GM18861 (cell line): ENCODE data around the gene CASP2.
"Not testable (repeated sequence)": the region's sequence is repeated elsewhere in the genome, so short reads cannot be mapped to it uniquely, and the experiment has no call there.

Source experiments
- ATAC-seq: cut with Tn5 transposase; IDR thresholded peaks from one replicate; pipeline ENCODE4 v1.9.1; 2021; ENCODE audit not compliant: unreplicated experiment

Gene CASP2

DNA sequence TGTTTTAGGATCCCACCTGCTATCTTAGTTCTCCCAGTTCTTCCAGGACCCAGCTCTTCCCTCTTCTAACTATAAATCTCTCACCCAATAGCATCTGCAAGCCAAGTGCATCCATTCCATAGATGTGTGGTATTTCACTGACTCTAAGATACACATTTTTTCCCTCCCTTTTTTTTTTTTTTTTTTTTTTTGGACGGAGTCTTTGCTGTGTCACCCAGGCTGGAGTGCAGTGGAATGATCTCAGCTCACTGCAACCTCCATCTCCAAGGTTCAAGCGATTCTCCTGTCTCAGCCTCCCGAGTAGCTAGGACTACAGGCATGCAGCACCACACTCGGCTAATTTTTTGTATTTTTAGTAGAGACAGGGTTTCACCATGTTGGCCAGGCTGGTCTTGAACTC, 1.7 kb downstream of the CASP2 start:
- not testable (repeated sequence) for ATAC-seq

DNA sequence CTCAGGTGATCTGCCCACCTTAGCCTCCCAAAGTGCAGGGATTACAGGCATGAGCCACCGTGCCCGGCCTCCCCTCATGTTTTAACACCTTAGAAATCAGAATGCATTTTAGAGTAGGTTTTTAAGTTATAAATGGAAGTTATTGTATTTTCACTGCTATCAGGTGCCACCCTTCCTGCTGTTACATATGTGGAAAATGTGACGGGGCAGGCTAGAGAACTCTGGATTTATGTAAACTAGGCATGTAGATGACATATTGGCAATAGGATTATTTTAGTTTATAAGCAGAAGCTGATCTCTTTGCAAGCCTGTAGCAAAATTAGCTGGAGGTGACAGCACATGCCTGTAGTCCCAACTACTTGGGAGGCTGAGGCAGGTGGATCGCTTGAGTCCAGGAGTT, 2.1 kb downstream of the CASP2 start:
- no peak for ATAC-seq

DNA sequence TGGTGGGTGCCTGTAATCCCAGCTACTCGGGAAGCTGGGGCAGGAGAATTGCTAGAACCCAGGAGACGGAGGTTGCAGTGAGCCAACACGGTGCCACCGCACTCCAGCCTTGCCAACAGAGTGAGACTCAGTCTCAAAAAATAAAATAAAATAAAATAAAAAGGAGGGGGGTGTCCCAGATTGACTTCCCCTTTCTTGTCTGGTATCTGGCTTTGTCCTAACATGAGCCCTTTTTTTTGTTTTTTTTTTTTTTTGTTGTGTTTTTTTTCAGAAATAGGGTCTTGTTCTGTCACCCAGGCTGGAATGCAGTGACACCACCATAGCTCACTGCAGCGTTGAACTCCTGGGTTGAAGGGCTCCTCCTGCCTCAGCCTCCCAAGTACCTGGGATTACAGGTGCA, 4.7 kb downstream of the CASP2 start:
- no peak for ATAC-seq

DNA sequence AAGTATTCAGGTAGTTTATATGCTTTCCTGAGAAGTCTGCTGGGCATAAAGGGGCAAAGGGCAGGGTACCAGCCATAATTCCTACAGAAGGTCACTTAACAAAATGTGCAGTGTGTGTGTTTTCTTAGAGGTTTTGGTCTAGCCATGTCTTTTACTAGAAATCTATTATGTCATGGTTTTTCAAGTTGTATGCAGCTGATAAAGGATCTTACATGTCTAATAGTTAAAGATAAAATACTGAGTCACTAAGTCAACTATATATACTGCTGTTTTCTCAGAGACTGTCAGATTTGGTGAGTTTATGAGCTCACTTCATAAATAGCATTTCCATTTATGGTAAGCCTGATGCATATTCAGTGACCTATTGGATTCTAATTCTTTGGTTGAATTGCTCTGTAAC, 7.7 kb downstream of the CASP2 start:
- ATAC-seq: no peak

DNA sequence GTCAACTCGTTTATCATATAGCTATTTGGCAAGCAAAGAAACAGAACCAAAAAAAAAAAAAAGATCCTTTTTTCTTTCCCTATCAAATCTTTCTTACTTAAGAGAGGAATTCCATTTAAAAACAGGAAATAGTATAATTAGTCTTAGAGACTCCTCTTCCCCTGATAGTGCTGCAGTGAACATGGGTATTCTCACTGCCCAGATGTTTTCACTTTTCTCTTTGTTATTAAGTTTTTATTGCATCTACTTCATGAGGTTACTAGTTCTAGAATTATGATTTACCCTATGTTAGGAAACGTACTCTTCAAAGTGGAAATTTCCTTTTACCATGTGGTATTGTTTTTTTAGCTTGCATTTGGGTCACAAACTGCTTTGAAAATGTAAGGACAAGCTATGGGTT, 8.5 kb downstream of the CASP2 start:
- ATAC-seq: no peak

DNA sequence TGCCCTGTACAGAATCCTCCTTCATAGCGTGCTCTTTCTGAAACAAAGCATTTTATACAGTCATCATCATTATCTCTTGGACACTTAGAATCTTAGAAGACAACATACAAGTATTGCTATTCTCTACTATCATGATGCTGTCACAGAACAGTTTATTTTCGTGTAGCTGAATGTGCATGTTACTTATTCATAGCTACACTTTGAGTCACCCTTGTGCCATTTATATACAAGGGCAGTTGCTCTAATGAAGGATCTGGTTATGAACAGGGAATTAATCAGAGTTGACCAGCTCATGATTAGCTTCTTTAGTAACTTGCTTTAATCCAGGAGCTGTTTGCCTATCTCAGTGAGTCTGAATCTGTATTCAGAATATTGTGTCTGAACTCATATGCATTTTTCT, 11.2 kb downstream of the CASP2 start:
- ATAC-seq: no peak

DNA sequence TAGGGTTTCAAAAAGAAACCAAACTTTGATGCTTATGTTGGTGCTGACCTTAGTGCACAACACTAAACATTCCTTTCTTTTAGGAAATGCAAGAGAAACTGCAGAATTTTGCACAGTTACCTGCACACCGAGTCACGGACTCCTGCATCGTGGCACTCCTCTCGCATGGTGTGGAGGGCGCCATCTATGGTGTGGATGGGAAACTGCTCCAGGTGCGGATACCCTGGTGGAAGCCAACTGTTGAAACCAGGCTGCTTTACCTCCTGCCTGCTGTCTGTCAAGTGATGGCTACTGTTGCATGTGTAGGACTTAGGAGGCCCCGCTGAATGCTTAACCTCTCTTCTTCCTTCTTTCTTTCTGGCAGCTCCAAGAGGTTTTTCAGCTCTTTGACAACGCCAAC, 11.7 kb downstream of the CASP2 start:
- no peak for ATAC-seq

DNA sequence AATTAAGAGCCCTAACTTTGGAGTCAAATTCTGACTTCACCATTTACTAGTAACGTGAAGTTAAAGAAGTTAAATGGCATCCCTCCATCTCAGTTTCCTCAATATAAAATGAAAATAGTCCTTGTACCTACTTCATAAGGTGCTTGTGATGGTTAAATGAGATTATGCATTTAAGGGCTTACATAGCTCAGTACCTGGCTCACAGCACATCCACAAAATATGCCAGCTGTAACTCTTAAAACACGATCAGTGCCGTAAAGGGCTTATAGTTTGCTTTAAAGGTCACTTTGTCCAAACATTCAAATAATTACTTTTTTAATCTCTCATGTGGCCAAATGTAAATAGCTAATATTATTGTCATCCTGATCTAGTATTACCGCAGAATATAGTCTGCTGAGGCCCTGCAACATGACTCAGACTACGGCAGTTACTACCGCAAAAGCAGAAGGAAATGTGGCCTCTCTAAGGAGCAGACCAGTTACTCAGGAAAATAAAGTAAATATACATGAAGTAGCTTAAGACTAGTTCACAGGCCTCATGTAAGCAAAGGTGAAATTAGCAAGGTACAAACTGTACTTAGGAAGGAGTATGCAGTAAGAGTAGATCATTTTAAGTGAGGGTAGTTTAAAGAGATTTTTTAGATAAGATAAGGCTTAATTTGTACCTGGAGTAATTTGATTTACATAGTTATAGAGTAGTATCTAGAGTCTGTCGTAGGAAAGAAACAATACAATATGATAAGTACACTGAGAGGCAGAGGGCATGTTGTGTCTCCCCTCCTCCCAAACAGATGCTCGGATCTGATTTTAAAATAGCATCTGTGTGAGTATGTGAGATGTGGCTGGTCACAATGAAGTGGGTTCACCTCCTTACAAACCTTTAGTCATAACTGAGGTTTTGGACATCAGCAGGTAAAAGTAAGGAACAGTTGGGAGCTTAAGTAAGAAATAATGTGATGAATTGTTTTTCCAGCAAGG, 13.1 kb downstream of the CASP2 start:
- ATAC-seq: no peak

DNA sequence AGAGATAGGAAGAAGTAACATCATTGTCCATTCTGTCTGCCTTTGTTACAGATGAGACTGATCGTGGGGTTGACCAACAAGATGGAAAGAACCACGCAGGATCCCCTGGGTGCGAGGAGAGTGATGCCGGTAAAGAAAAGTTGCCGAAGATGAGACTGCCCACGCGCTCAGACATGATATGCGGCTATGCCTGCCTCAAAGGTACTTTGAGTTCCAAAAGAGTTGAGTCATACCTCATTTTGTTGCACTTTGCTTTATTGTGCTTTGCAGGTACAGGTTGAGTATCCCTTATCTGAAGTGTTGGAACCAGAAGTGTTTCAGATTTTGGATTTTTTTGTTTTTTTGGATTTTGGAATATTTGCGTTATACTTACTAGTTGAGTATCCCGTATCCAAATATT, 15.6 kb downstream of the CASP2 start:
- ATAC-seq: no peak

DNA sequence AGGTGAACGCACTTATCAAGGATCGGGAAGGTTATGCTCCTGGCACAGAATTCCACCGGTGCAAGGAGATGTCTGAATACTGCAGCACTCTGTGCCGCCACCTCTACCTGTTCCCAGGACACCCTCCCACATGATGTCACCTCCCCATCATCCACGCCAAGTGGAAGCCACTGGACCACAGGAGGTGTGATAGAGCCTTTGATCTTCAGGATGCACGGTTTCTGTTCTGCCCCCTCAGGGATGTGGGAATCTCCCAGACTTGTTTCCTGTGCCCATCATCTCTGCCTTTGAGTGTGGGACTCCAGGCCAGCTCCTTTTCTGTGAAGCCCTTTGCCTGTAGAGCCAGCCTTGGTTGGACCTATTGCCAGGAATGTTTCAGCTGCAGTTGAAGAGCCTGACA, 16.8 kb downstream of the CASP2 start:
- ATAC-seq: no peak

DNA sequence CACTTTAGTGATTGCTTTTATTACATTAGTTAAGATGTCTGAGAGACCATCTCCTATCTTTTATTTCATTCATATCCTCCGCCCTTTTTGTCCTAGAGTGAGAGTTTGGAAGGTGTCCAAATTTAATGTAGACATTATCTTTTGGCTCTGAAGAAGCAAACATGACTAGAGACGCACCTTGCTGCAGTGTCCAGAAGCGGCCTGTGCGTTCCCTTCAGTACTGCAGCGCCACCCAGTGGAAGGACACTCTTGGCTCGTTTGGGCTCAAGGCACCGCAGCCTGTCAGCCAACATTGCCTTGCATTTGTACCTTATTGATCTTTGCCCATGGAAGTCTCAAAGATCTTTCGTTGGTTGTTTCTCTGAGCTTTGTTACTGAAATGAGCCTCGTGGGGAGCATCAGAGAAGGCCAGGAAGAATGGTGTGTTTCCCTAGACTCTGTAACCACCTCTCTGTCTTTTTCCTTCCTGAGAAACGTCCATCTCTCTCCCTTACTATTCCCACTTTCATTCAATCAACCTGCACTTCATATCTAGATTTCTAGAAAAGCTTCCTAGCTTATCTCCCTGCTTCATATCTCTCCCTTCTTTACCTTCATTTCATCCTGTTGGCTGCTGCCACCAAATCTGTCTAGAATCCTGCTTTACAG, 17.4 kb downstream of the CASP2 start:
- ATAC-seq: no peak

DNA sequence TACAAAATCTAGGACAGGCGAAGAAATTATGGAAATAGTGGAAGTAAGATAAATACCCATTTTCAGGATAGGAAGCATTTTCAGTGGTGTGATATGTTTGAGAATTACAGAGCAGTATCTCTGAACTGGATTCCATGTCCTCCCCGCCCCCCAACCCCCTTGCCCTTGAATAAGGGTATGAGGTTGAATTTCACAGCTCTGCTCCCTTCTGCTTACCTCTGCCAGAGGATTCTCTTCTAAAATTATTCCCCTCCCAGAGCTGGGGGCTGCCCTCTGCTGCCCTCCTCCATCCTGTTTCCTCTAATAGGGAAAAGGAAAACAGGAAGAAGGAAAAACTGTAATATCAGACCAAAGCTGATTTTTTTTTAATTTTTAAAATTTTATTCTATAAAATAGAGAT, 20.5 kb downstream of the CASP2 start:
- no peak for ATAC-seq

DNA sequence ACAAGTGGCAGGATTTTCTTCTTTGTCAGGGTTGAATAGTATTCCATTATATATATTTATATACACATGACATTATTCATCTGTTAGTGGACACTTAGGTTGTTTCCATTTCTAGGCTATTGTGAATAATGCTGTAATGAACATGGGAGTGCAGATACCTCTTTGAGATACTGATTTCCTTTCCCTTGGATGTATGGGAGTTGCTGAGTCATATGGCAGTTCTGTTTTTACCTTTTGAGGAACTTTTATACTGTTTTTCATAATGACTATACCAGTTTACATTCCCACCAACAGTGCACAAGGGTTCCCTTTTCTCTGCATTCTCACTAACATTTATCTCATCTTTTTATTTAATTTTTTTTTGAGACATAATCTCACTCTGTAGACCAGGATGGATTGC, 26.0 kb downstream of the CASP2 start:
- ATAC-seq: no peak

DNA sequence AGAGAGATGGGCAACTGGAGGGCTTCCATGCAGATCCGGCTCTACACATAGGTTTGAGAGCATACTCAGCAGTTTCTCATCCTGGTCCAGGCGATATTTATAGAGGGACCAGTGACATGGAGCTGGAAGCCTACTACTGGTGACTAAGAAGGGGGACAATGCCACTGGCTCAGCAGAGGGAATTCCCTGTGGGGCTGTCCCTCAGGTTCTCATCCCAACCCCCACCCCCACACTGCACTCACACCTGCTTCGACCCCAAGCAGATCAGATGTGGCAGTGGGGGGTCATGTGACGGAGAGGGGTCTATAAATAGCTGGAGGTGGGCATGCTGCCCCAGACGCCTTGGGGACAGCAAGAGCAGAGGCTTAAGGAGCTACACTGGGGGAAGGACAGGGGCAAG, 27.6 kb downstream of the CASP2 start, which contains the start of gene CLCN1:
Gene CLCN1 (plus strand): TSS at position 336 of the 400 bp plus-strand sequence. CDS start 102 bp downstream, outside the sequence.
- ATAC-seq: no peak

DNA sequence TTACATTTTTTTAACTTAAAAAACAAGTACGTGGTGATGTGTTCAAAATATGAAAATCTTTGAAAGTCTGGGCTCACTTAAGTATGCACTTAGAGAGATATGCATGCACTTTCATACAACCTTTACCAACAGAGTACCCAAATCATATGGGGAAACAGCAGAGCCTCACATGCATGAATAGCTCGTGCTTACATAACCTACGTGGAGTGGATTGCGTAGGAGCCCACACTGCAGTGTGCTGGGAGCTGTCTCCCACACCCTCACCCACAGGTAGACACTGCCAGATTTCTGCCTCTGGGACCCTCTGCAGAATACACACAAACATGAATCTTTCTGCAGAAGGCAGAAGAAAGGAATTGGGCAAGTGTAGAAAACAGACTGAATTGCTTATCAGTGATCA, 28.3 kb downstream of the CASP2 start:
- no peak for ATAC-seq

DNA sequence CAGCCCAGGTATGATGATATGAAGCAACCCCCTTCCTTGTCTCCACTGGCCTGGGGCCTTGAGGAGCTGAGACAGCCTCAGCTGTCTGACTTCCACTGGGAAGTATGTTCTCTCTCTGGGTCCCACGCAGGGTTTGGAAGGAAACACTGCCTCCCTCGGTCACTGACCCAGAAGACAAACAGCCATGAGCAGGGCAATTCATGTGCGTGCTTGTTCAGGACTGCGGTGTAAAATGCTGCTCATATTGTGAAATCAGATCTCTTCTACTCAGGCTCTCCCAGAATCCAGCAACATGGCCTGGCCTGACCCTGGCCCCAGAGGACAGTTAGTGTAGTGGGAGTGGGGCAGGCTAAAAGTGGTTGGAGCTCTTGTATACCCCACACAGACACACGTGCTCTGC, 30.5 kb downstream of the CASP2 start:
- no peak for ATAC-seq

DNA sequence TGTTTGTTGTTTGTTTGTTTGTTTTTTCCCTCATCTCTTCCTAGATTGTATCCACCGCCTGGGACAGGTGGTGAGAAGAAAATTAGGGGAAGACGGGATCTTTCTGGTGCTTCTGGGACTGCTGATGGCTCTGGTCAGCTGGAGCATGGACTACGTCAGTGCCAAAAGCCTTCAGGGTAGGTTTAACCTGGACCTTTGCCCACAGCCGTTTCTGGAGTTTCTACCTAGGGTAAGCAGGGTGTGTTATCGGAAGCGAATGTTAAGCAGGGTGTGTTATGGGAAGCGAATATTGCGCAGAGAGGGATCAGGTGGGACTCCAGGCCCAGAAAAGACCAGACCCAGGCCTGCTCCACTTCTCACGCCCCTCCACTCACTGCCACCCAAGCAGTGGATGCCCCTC, 32.5 kb downstream of the CASP2 start:
- no peak for ATAC-seq

DNA sequence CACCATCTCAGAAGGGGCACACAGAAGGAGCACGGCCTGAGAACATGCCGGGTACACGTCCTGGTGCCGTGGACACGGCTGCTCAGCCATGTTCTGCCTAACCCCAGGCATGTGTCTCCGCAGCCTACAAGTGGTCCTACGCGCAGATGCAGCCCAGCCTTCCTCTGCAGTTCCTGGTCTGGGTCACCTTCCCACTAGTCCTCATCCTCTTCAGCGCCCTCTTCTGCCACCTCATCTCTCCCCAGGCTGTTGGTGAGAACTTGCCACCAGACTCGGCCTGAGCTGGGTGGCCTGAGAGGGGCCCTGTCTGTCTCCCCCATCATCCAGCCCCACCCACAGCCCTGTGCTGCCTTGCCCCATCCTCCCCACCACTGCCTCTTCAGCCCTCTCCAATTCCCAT, 33.1 kb downstream of the CASP2 start:
- ATAC-seq: no peak

DNA sequence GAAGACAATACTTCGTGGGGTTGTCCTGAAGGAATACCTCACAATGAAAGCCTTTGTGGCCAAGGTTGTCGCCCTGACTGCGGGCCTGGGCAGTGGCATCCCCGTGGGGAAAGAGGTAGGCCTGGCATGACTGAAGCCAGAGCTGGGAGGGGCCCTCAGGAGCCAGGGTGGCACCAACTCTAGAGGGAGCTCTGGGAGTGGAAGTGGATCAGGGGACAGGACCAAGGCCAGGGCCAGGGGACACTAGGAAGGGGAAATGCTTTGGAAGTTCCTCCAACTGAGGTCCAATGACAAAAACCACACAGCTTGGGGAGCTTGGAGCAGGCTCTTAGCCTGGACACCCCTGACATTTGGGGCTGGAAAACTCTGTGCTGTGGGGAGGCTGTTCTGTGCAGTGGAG, 33.6 kb downstream of the CASP2 start:
- no peak for ATAC-seq

DNA sequence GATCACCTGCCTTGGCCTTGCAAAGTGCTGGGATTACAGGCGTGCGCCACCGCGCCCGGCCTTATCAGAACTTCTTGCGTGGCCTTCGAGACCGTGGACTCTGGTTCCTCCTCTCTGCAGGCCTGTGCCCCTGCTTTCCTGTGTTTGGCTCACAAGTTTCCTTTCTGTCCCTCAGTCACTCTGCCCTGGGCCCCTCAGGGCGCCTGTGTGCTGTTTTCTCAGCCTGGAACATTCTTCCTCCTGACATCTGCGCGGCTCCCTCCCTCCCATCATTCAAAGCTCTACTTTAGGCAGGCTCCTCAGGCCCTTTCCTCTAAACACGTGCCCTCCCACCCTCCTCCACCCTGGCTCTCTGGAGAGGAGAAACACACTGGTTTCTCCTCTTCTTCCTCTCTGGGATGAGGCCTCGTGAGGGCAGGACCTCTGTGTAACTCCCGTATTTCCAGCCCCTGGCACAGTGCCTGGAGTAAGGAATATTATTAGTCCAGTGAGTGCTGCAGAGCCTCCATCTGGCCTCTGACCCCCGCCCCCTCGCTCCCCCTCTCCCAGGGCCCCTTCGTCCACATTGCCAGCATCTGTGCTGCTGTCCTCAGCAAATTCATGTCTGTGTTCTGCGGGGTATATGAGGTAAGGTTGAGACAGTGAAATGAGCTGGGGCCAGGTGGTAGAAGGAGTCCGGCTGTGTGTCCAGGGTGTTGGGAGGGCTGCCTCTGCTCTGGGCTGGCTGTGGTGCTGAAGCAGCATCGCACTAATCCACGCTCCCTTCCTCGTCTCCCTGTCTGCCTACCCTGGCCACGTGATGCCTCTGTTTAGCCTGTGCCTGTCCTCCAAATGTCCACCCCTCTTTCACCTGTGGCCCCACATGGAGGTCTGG, 34.8 kb downstream of the CASP2 start:
- ATAC-seq: no peak

DNA sequence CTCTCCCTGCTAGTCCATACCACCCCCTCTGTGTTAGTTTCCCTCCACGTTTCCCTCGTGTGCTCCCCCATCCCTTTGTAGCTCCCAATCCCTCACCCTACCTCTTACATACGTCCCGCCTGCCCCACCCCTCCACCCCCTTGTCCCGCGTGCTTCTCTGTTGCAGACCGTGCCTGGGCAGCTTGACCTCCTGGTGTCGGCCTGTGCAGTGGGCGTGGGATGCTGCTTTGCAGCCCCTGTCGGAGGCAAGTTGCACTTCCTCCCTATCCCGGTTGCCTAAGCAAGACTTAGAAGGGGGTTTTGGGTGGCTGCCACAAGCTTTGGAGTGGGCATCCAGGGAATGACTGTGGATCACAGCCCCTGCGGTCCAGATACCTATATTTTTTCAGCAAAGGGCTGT, 35.5 kb downstream of the CASP2 start:
- no peak for ATAC-seq
